ENCODE data around the gene AUNIP.

DNA sequence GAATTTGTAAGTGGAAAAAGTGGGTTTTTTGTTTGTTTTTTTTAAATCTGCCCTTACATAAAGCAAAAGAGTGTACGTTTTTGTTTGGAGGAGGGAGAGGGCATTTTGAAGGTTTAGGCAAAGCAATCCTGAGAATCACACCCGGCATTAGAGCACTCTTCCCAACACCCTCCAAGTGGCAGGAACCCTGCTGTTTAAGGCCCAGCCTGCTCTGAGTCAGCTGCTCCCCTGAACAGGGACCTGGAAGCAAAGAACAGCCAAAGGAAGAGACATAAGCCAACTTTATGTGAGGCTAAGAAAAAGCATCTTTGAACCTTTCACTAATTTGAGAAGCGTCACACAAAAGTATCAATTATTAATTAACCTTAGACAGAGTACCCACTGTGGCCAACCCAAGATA, 22.6 kb downstream of the AUNIP start:
- TF ChIP-seq, protein P1, sequence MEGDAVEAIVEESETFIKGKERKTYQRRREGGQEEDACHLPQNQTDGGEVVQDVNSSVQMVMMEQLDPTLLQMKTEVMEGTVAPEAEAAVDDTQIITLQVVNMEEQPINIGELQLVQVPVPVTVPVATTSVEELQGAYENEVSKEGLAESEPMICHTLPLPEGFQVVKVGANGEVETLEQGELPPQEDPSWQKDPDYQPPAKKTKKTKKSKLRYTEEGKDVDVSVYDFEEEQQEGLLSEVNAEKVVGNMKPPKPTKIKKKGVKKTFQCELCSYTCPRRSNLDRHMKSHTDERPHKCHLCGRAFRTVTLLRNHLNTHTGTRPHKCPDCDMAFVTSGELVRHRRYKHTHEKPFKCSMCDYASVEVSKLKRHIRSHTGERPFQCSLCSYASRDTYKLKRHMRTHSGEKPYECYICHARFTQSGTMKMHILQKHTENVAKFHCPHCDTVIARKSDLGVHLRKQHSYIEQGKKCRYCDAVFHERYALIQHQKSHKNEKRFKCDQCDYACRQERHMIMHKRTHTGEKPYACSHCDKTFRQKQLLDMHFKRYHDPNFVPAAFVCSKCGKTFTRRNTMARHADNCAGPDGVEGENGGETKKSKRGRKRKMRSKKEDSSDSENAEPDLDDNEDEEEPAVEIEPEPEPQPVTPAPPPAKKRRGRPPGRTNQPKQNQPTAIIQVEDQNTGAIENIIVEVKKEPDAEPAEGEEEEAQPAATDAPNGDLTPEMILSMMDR (IDR thresholded peaks at IDR 0.05), result no peak
- no peak for TF ChIP-seq POLR2A (IDR thresholded peaks at IDR 0.05)

Measured in lower leg skin (tissue), 3 donors.